Endodermal cell (in vitro differentiated cells): ENCODE data around the gene ARMC3. TPM values are rescaled to one million over a fixed set of nuclear protein-coding genes. Genes with fewer than 3 reads are reported as not detected.
"Not testable (repeated sequence)": the region's sequence is repeated elsewhere in the genome, so short reads cannot be mapped to it uniquely, and the experiment has no call there.

ENCODE experiments used
- DNase-seq: peaks from one replicate; pipeline ENCODE4 v3.0.0-alpha.2; 2017
- H3K27ac ChIP-seq: 2 replicates; pipeline ENCODE4 v1.5.1; 2013; ENCODE audit warnings: mild to moderate bottlenecking, low read depth, low read length, moderate library complexity
- H3K27me3 ChIP-seq: 2 replicates; pipeline ENCODE4 v1.6.1; 2013; ENCODE audit warnings: mild to moderate bottlenecking, low read length, moderate library complexity; ENCODE audit not compliant: insufficient read depth, control insufficient read depth, poor library complexity, severe bottlenecking
- H3K36me3 ChIP-seq: 2 replicates; pipeline ENCODE4 v1.7.0; 2013; ENCODE audit warnings: mild to moderate bottlenecking, low read length, moderate library complexity; ENCODE audit not compliant: control insufficient read depth, insufficient read depth
- H3K4me1 ChIP-seq: one replicate; pipeline ENCODE4 v1.7.0; 2013; ENCODE audit warnings: low read length; ENCODE audit not compliant: control insufficient read depth, insufficient read depth
- H3K4me3 ChIP-seq: 2 replicates; pipeline ENCODE4 v1.5.1; 2013; ENCODE audit warnings: mild to moderate bottlenecking, low read length, moderate library complexity
- H3K9ac ChIP-seq: 2 replicates; pipeline ENCODE4 v1.6.1; 2013; ENCODE audit warnings: mild to moderate bottlenecking, low read length, moderate library complexity; ENCODE audit not compliant: poor library complexity, severe bottlenecking; ENCODE audit errors: extremely low read depth
- H3K9me3 ChIP-seq: 2 replicates; pipeline ENCODE4 v1.6.1; 2013; ENCODE audit warnings: mild to moderate bottlenecking, low read length, moderate library complexity; ENCODE audit not compliant: control insufficient read depth
- H3K27ac Mint-ChIP-seq: 2 replicates; pipeline ENCODE4 v1.8.0; 2020; ENCODE audit warnings: mixed read lengths
- H3K27me3 Mint-ChIP-seq: 2 replicates; pipeline ENCODE4 v1.8.0; 2021; ENCODE audit warnings: mild to moderate bottlenecking, mixed read lengths; ENCODE audit not compliant: insufficient read depth
- H3K36me3 Mint-ChIP-seq: 2 replicates; pipeline ENCODE4 v1.8.0; 2020; ENCODE audit warnings: low read depth, mixed read lengths
- H3K4me1 Mint-ChIP-seq: 2 replicates; pipeline ENCODE4 v1.8.0; 2020; ENCODE audit warnings: mixed read lengths
- H3K4me3 Mint-ChIP-seq: 2 replicates; pipeline ENCODE4 v1.8.0; 2020; ENCODE audit warnings: mild to moderate bottlenecking, moderate library complexity, mixed read lengths
- H3K9me3 Mint-ChIP-seq: 2 replicates; pipeline ENCODE4 v1.8.0; 2020; ENCODE audit warnings: mild to moderate bottlenecking, mixed read lengths
- WGBS, 2 experiments: methylation state at CpG; one replicate each; pipeline versions ENCODE4 v1.1.5 to v1.1.7; 2013; ENCODE audit warnings: missing lambda C conversion rate in 2 of 2, mixed read lengths in 1 of 2; ENCODE audit not compliant: insufficient coverage in 1 of 2, insufficient read length in 1 of 2; 5-methylcytosine and 5-hydroxymethylcytosine counted together
- total RNA-seq, 2 donors: library from RNA; stranded (reverse); fragmentation: NEBNext Ultra II Directional in 1 of 2; extraction: Animal tissue kit (Norgen Biotek cat#: 25700) in 1 of 2; gene quantifications; 2 replicates in 1 of 2; 3 replicates in 1 of 2; pipeline ENCODE4 v1.2.1, GENCODE V29; 2021
- TF ChIP-seq, protein P1 (sequence below): fragments of 200-600 bp; sonication (generic); conservative IDR thresholded peaks from 2 replicates; pipeline ENCODE4 v1.5.0; 2021; ENCODE audit warnings: antibody characterized with exemption, mild to moderate bottlenecking

ARMC3 gene
- total RNA-seq, 2 donors from 2014 or later = 2.0 to 3.0 TPM

- no peak for DNase-seq
- Histone ChIP-seq H3K4me3 (no peak overlapping the region), H3K27ac (no peak overlapping the region), H3K9me3 (peaks cover 8% of the 10 kb centered on the region), H3K27me3 (peaks cover 44% of the 10 kb centered on the region), H3K4me1 (no peaks in the 10 kb centered on the region), H3K9ac (no peak overlapping the region), H3K36me3 (no peaks in the 10 kb centered on the region)
- Mint-ChIP-seq H3K4me3 (no peak overlapping the region), H3K36me3 (no peaks in the 10 kb centered on the region), H3K27me3 (peaks cover 5% of the 10 kb centered on the region), H3K9me3 (peaks cover 18% of the 10 kb centered on the region), H3K4me1 (peaks cover 21% of the 10 kb centered on the region), H3K27ac (no peak overlapping the region)
- WGBS, 2 experiments = 84 to 94% methylated on average over 2 of the region's 2 CpGs
- TF ChIP-seq, protein P1, sequence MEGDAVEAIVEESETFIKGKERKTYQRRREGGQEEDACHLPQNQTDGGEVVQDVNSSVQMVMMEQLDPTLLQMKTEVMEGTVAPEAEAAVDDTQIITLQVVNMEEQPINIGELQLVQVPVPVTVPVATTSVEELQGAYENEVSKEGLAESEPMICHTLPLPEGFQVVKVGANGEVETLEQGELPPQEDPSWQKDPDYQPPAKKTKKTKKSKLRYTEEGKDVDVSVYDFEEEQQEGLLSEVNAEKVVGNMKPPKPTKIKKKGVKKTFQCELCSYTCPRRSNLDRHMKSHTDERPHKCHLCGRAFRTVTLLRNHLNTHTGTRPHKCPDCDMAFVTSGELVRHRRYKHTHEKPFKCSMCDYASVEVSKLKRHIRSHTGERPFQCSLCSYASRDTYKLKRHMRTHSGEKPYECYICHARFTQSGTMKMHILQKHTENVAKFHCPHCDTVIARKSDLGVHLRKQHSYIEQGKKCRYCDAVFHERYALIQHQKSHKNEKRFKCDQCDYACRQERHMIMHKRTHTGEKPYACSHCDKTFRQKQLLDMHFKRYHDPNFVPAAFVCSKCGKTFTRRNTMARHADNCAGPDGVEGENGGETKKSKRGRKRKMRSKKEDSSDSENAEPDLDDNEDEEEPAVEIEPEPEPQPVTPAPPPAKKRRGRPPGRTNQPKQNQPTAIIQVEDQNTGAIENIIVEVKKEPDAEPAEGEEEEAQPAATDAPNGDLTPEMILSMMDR = no peak
Measured at GRCh38 chr10:22899307-22899706, 28.5 kb upstream of the ARMC3 start.

GRCh38 chr10:22899775-22900174 lies 28.1 kb upstream of the ARMC3 start:
- Histone ChIP-seq H3K4me3 (no peak overlapping the region), H3K27ac (no peak overlapping the region), H3K4me1 (no peaks in the 10 kb centered on the region), H3K9ac (no peak overlapping the region), H3K9me3 (peaks cover 8% of the 10 kb centered on the region), H3K27me3 (peaks cover 39% of the 10 kb centered on the region), H3K36me3 (no peaks in the 10 kb centered on the region)
- no peak overlapping the region for H3K4me3 Mint-ChIP-seq
- TF ChIP-seq, protein P1 = no peak
- no peaks in the 10 kb centered on the region for H3K36me3 Mint-ChIP-seq
- H3K9me3 Mint-ChIP-seq = peaks cover 18% of the 10 kb centered on the region
- no peak overlapping the region for H3K27ac Mint-ChIP-seq
- H3K27me3 Mint-ChIP-seq = peaks cover 5% of the 10 kb centered on the region
- no peak for DNase-seq
- WGBS, 2 experiments = 92 to 93% methylated on average over 1 of the region's 1 CpG
- H3K4me1 Mint-ChIP-seq = peaks cover 21% of the 10 kb centered on the region

- no peak overlapping the region for H3K4me3 Mint-ChIP-seq
- H3K36me3 ChIP-seq = no peaks in the 10 kb centered on the region
- no peak overlapping the region for H3K9ac ChIP-seq
- peaks cover 31% of the 10 kb centered on the region for H3K27me3 ChIP-seq
- H3K27ac ChIP-seq = no peak overlapping the region
- peaks cover 15% of the 10 kb centered on the region for H3K4me1 Mint-ChIP-seq
- TF ChIP-seq, protein P1 = no peak
- no peaks in the 10 kb centered on the region for H3K4me1 ChIP-seq
- H3K4me3 ChIP-seq = no peak overlapping the region
- H3K9me3 Mint-ChIP-seq = peaks cover 27% of the 10 kb centered on the region
- H3K27me3 Mint-ChIP-seq = peaks cover 5% of the 10 kb centered on the region
- no peak for DNase-seq
- WGBS, 2 experiments = 87% methylated on average over 4 of the region's 4 CpGs; no CpG with 5 or more reads in 1 of the 2 experiments
- peaks cover 8% of the 10 kb centered on the region for H3K9me3 ChIP-seq
- H3K27ac Mint-ChIP-seq = no peak overlapping the region
- no peaks in the 10 kb centered on the region for H3K36me3 Mint-ChIP-seq
Measured at GRCh38 chr10:22900841-22901601, 26.8 kb upstream of the ARMC3 start.

GRCh38 chr10:22902147-22902546 lies 25.7 kb upstream of the ARMC3 start:
- not testable (repeated sequence) for DNase-seq, H3K4me3 ChIP-seq, H3K36me3 ChIP-seq, H3K4me1 Mint-ChIP-seq, H3K27ac ChIP-seq, H3K27me3 Mint-ChIP-seq, H3K9ac ChIP-seq, H3K27ac Mint-ChIP-seq, H3K4me3 Mint-ChIP-seq, H3K4me1 ChIP-seq, H3K36me3 Mint-ChIP-seq
- peaks cover 27% of the 10 kb centered on the region for H3K9me3 Mint-ChIP-seq
- Histone ChIP-seq H3K9me3 (peaks cover 10% of the 10 kb centered on the region), H3K27me3 (peaks cover 31% of the 10 kb centered on the region)
- 83% methylated on average over 1 of the region's 3 CpGs; no CpG with 5 or more reads in 1 of the 2 experiments for WGBS, 2 experiments
